Activated gamma-delta T cell (primary cell): ENCODE measurements around the gene C12orf75.

Source experiments
- DNase-seq: peaks from one replicate; lab custom pipeline; 2025; lab: John Stamatoyannopoulos, UW

The C12orf75 gene

DNA sequence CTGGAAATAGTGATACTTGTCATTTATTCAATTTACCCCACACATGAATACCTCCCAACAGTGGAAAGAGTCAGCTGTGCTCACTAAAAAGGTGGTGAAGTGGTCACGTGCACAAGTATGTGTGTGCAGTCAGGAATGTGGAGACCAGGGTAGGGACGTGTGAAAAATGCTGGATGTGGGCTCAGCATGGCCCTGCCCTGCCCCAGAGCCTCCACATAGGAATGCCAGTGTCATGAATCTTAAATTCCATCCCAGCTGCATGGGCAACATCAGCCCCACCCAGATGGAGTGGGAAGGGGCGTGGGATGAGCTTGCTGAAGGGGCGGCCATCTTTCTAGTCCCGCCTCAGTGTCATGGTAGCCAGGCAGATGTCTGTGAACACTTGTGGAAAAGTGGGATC lies 87.7 kb downstream of the C12orf75 start:
- no peak for DNase-seq

DNA sequence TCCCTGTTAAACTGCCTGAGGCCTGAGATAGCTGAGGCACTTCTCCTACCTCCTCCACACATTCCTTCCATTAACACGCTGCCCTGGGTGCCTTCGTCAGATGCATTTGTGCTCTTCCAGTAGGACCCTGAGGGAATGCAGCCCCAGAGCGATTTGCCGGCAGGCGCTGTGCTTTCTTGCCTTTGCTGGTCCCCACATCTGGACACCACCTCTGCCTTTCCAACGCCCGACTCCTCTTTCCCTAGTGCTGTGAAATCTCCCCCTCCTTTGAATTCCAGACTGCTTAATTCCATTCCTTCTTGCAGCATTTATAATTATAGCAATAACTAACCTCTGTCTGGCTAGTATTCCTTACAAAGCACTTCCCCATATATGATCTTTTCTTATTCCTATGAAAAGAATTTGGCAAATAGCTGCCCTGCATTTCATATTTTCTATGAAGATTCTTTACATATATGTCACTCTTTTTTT lies 88.4 kb downstream of the C12orf75 start:
- DNase-seq, result no peak

DNA sequence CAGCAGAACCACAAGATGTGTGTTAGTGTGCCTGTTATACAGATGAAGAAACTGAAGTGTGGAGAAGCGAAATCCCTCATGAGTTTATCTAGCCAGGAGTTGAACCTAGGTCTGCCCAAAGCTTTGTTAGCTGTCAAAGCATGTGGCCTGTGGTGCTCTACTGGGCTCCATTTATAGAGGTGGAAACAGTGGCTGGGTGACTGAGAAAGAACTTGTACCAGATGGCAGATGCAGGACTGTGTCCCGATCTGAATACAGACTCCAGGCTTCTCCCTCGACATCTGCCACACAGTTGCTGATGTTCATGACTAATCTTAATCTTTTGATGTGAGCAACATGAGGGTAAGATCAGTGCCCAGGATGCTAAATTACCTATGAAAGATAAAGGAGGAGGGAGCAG lies 89.1 kb downstream of the C12orf75 start:
- no peak for DNase-seq

DNA sequence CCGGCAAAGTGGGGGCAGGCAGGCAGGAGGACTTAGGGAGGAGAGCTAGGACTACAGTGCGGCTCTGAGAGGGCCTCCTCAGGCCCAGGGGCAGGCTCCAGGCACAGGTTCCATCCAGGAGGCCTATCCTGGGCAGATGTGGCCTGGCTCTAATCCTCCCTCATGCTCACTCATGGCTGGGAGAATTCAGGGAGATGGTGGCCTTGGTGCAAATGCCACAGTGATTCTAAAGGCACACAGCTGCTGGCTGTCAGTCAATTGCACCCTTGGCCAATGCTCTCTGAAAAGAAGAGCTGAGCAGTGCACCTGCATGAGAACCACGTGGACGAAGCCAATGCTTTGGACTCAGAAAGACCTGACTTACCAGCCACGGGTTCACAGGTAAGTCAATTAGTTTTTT lies 89.6 kb downstream of the C12orf75 start:
- no peak for DNase-seq

DNA sequence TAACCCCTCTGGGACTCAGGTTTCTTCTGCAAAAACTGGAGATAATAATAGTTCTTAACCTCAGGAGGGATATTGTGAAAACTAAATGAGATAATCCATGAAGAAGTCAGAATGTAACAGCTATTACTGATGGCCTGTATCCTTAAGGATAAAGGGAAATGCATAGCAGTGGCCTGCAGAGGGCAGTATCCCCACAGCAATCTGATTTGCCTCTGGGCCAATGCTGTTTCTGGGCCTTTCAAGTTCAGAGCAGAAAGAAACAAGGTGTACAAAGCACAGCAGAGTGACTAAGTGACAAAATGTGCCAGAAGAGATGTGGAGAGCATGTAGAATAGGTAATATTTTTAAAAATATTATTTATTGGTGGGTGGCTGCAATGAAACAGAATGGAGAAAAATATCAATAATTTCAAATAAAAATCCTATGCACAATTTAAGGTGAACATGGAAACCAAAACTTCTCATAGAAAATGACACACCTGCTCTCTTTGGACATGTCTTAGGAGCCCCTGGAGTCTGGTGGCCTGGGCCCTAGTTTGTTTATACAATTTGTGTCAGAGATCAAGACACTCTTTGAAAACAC lies 90.3 kb downstream of the C12orf75 start:
- no peak for DNase-seq
